ENCODE results near the gene KRT16. TPM values are rescaled to one million over a fixed set of nuclear protein-coding genes. Genes with fewer than 3 reads are reported as not detected.
"Not testable (repeated sequence)": the region's sequence is repeated elsewhere in the genome, so short reads cannot be mapped to it uniquely, and the experiment has no call there.

The KRT16 gene
- 1 to 10 TPM; 4.0 to 6.7 TPM for total RNA-seq

GRCh38 chr17:41612376-41613160, at the start of gene KRT16:
Gene KRT16 (minus strand): TSS chr17:41612767. CDS start chr17:41612688, 79 bp downstream.
- H3K27ac ChIP-seq; intact Hi-C loops (cut with DNase I); H3K27me3 ChIP-seq (replicated peaks; ENCODE audit: insufficient read depth); H3K9me3 ChIP-seq; DNase-seq (ENCODE audit: low spot score); H3K4me1 ChIP-seq (replicated peaks); H3K4me3 ChIP-seq; H3K36me3 ChIP-seq: not testable (repeated sequence)
- TF ChIP-seq POLR2A (IDR thresholded peaks at IDR 0.05): peak; percentile 20
- WGBS: 78% methylated on average over 28 of the region's 31 CpGs

GRCh38 chr17:41660221-41660711, 47.7 kb upstream of the KRT16 start:
- Histone ChIP-seq H3K36me3 (no peaks in the 10 kb centered on the region), H3K4me1 (replicated peaks) (peaks cover 6% of the 10 kb centered on the region), H3K27ac (no peak overlapping the region), H3K27me3 (replicated peaks; ENCODE audit: insufficient read depth) (no peaks in the 10 kb centered on the region), H3K4me3 (no peak overlapping the region), H3K9me3 (no peaks in the 10 kb centered on the region)
- intact Hi-C loops (cut with DNase I): loop anchor here (5.0 to 10.0 kb wide), 2 partner anchors 108 to 1045 kb away; no protein-coding TSS in a partner anchor
- DNase-seq (ENCODE audit: low spot score): no peak
- TF ChIP-seq POLR2AphosphoS5 (IDR thresholded peaks at IDR 0.05): no peak
- TF ChIP-seq POLR2A (IDR thresholded peaks at IDR 0.05): no peak
- TF ChIP-seq CTCF (IDR thresholded peaks at IDR 0.05): no peak
- 65% methylated on average over 8 of the region's 8 CpGs for WGBS

- Histone ChIP-seq H3K4me3 (no peak overlapping the region), H3K9me3 (no peaks in the 10 kb centered on the region), H3K4me1 (replicated peaks) (peaks cover 9% of the 10 kb centered on the region), H3K27ac (peak overlapping the region; percentile 56 to 89), H3K27me3 (replicated peaks; ENCODE audit: insufficient read depth) (no peaks in the 10 kb centered on the region), H3K36me3 (no peaks in the 10 kb centered on the region)
- intact Hi-C loops (cut with DNase I): loop anchor here (5.0 to 10.0 kb wide), 2 partner anchors 107 to 1045 kb away; no protein-coding TSS in a partner anchor
- WGBS: 69% methylated on average over 11 of the region's 11 CpGs
- TF ChIP-seq POLR2AphosphoS5 (IDR thresholded peaks at IDR 0.05) (no peak), CTCF (IDR thresholded peaks at IDR 0.05) (no peak), POLR2A (IDR thresholded peaks at IDR 0.05) (no peak)
- DNase-seq (ENCODE audit: low spot score): no peak
Observed at GRCh38 chr17:41659427-41660212, 47.1 kb upstream of the KRT16 start.

- Histone ChIP-seq H3K27me3 (replicated peaks; ENCODE audit: insufficient read depth) (no peaks in the 10 kb centered on the region), H3K36me3 (no peaks in the 10 kb centered on the region), H3K4me3 (no peak overlapping the region), H3K9me3 (no peaks in the 10 kb centered on the region), H3K27ac (peak overlapping the region; percentile 56 to 89), H3K4me1 (replicated peaks) (peaks cover 9% of the 10 kb centered on the region)
- TF ChIP-seq POLR2AphosphoS5 (IDR thresholded peaks at IDR 0.05) (no peak), CTCF (IDR thresholded peaks at IDR 0.05) (no peak), POLR2A (IDR thresholded peaks at IDR 0.05) (no peak)
- intact Hi-C loops (cut with DNase I): no loop called here
- 58% methylated on average over 5 of the region's 5 CpGs for WGBS
- DNase-seq (ENCODE audit: low spot score): no peak
Observed at GRCh38 chr17:41658846-41659245, 46.3 kb upstream of the KRT16 start.

GRCh38 chr17:41657936-41658335, 45.4 kb upstream of the KRT16 start:
- no peak for DNase-seq (ENCODE audit: low spot score)
- peaks cover 9% of the 10 kb centered on the region for H3K4me1 ChIP-seq (replicated peaks)
- WGBS: 54% methylated on average over 12 of the region's 12 CpGs

More at GRCh38 chr17:41657936-41658335, 45.4 kb upstream of the KRT16 start:
- H3K36me3 ChIP-seq: no peaks in the 10 kb centered on the region
- H3K4me3 ChIP-seq: no peak overlapping the region
- TF ChIP-seq POLR2A (IDR thresholded peaks at IDR 0.05) (no peak), POLR2AphosphoS5 (IDR thresholded peaks at IDR 0.05) (no peak), CTCF (IDR thresholded peaks at IDR 0.05) (no peak)
- H3K27ac ChIP-seq: peak overlapping the region; percentile 82 to 89
- H3K9me3 ChIP-seq: no peaks in the 10 kb centered on the region
- intact Hi-C loops (cut with DNase I): no loop called here
- no peaks in the 10 kb centered on the region for H3K27me3 ChIP-seq (replicated peaks; ENCODE audit: insufficient read depth)

Measured in prostate gland (tissue), 2 donors.